Caco-2 (cell line): Measurements from ENCODE around the gene TMEM229B. TPM values are rescaled to one million over a fixed set of nuclear protein-coding genes. Genes with fewer than 3 reads are reported as not detected.
A peak's percentile ranks its signal among the peaks of the same experiment; 100 is the strongest.

ENCODE experiments used
- BruUV-seq: library from RNA; stranded (reverse); fragments of 400-500 nt; replicated peaks from 2 replicates; lab custom pipeline; 2021; lab: Mats Ljungman, UMichigan
- CTCF ChIA-PET: fragments of 300-600 bp; sonication (Branson Sonifier 250); formaldehyde crosslinking; loops from one replicate; lab custom pipeline; 2022; ENCODE audit warnings: antibody characterized with exemption; lab: Charles Lee
- POLR2A ChIA-PET: fragments of 300-600 bp; sonication (Branson Sonifier 250); formaldehyde crosslinking; loops from one replicate; lab custom pipeline; 2022; ENCODE audit warnings: antibody characterized with exemption; lab: Charles Lee
- DNase-seq, 2 experiments: peaks; one replicate each; pipeline versions ENCODE4 v3.0.0 to v3.0.0-alpha.2; 2020 to 2022
- H3K27me3 ChIP-seq: replicated peaks from 2 replicates; pipeline ENCODE4 v1.6.0; 2011; ENCODE audit warnings: low read length; ENCODE audit not compliant: control insufficient read depth, insufficient read depth
- H3K36me3 ChIP-seq: 2 replicates; pipeline ENCODE4 v1.5.1; 2011; ENCODE audit warnings: low read length; ENCODE audit not compliant: control insufficient read depth, insufficient read depth
- H3K4me1 ChIP-seq: fragments of 250-450 bp; sonication (Bioruptor Pico); 2 replicates; pipeline ENCODE4 v1.5.1; 2020; ENCODE audit warnings: mild to moderate bottlenecking
- H3K4me3 ChIP-seq: 2 replicates; pipeline ENCODE4 v1.5.1; 2011; ENCODE audit warnings: low read depth, mild to moderate bottlenecking, control low read depth, low read length
- H3K9me3 ChIP-seq: fragments of 250-450 bp; sonication (Bioruptor Pico); 2 replicates; pipeline ENCODE4 v1.5.1; 2020; ENCODE audit warnings: mild to moderate bottlenecking, moderate library complexity
- H3K27ac Mint-ChIP-seq: one replicate; pipeline ENCODE4 v1.8.0; 2022; ENCODE audit warnings: mixed read lengths; ENCODE audit not compliant: unreplicated experiment
- H3K27me3 Mint-ChIP-seq: one replicate; pipeline ENCODE4 v1.8.0; 2022; ENCODE audit warnings: mixed read lengths; ENCODE audit not compliant: insufficient read depth, unreplicated experiment
- H3K36me3 Mint-ChIP-seq: one replicate; pipeline ENCODE4 v1.8.0; 2022; ENCODE audit warnings: mild to moderate bottlenecking, mixed read lengths; ENCODE audit not compliant: insufficient read depth, unreplicated experiment
- H3K4me1 Mint-ChIP-seq: one replicate; pipeline ENCODE4 v1.8.0; 2022; ENCODE audit warnings: low read depth, mixed read lengths; ENCODE audit not compliant: unreplicated experiment
- H3K4me3 Mint-ChIP-seq: one replicate; pipeline ENCODE4 v1.8.0; 2022; ENCODE audit warnings: mild to moderate bottlenecking, moderate library complexity, mixed read lengths; ENCODE audit not compliant: unreplicated experiment
- H3K9me3 Mint-ChIP-seq: one replicate; pipeline ENCODE4 v1.8.0; 2022; ENCODE audit warnings: mixed read lengths; ENCODE audit not compliant: unreplicated experiment
- intact Hi-C: fragments of 100-400 bp; cut with micrococcal nuclease; formaldehyde crosslinking; loops from one replicate; pipeline ENCODE4 v1.10.0; 2022; ENCODE audit not compliant: unreplicated experiment
- total RNA-seq: library from RNA; stranded (reverse); gene quantifications from 2 replicates; pipeline ENCODE4 v1.2.3, GENCODE V29; 2022
- TF ChIP-seq, protein P1 (sequence below), 2 experiments: fragments of 200-600 bp in 1 of 2; IDR thresholded peaks; 1 replicate in 1 of 2; 2 replicates in 1 of 2; pipeline versions ENCODE4 v1.5.1 to v1.8.0; 2011 to 2022; ENCODE audit warnings: antibody characterized with exemption in 1 of 2, control low read depth in 1 of 2, inconsistent platforms in 1 of 2, low read depth in 1 of 2, low read length in 1 of 2, mild to moderate bottlenecking in 1 of 2, moderate library complexity in 1 of 2; ENCODE audit not compliant: insufficient read depth in 1 of 2, severe bottlenecking in 1 of 2, unreplicated experiment in 1 of 2

TMEM229B gene
- total RNA-seq, 1 experiment from 2014 or later, result not detected

DNA sequence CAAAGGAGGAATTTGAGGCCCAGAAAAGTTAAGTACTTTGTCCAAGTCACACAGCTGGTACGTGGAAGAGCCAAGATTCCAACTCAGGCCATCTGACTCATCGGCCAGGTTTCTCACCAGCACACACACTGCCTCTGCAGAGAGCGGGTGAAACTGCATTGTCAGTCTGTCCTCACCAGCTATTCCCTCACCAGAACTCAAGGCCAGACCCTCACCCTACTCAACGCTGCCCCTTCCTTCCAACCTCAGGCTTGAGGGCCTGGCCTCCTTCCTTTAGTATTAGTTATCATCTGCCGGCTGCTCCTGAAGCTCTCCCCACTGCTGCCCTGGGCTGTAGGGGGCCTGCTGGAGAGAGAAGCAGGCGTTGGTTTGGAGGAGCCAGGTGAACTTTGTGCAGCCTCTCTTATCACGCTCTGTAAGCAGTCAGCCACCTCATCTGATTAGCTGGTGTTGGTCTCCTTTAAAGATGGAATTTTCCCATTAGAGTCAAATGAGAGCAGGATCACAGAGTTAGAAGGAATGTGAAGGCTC, 60.0 kb downstream of the TMEM229B start:
- BruUV-seq, result no TSS peak
- H3K4me1 Mint-ChIP-seq, result peaks cover 10% of the 10 kb centered on the region
- H3K27me3 Mint-ChIP-seq, result no peaks in the 10 kb centered on the region
- H3K36me3 Mint-ChIP-seq, result no peaks in the 10 kb centered on the region
- Histone ChIP-seq H3K4me3 (no peak overlapping the region), H3K36me3 (no peaks in the 10 kb centered on the region), H3K27me3 (no peaks in the 10 kb centered on the region), H3K4me1 (peaks cover 32% of the 10 kb centered on the region), H3K9me3 (no peaks in the 10 kb centered on the region)
- TF ChIP-seq, protein P1, sequence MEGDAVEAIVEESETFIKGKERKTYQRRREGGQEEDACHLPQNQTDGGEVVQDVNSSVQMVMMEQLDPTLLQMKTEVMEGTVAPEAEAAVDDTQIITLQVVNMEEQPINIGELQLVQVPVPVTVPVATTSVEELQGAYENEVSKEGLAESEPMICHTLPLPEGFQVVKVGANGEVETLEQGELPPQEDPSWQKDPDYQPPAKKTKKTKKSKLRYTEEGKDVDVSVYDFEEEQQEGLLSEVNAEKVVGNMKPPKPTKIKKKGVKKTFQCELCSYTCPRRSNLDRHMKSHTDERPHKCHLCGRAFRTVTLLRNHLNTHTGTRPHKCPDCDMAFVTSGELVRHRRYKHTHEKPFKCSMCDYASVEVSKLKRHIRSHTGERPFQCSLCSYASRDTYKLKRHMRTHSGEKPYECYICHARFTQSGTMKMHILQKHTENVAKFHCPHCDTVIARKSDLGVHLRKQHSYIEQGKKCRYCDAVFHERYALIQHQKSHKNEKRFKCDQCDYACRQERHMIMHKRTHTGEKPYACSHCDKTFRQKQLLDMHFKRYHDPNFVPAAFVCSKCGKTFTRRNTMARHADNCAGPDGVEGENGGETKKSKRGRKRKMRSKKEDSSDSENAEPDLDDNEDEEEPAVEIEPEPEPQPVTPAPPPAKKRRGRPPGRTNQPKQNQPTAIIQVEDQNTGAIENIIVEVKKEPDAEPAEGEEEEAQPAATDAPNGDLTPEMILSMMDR (IDR thresholded peaks at IDR 0.05; ENCODE audit: insufficient read depth in 1 of 2, low read depth in 1 of 2, low read length in 1 of 2, severe bottlenecking in 1 of 2, unreplicated experiment in 1 of 2), result peak in 1 of 2 experiments; percentile 25
- intact Hi-C loops, result no loop called here
- peak overlapping the region; percentile 49 for H3K4me3 Mint-ChIP-seq
- POLR2A ChIA-PET, result interaction anchor here (0.7 kb wide), 1 partner anchor 41 kb away, joined by 8 read pairs; no protein-coding TSS in a partner anchor
- CTCF ChIA-PET, result interaction anchor here (0.6 to 3.8 kb wide), 17 partner anchors 12 to 276 kb away, joined by 3 to 49 read pairs (median 7); partner anchors contain the start of genes PIGH, PLEK2 and PLEKHH1
- peak overlapping the region; percentile 86 for H3K27ac Mint-ChIP-seq
- DNase-seq, result peak; percentile 65 to 81
- no peaks in the 10 kb centered on the region for H3K9me3 Mint-ChIP-seq

DNA sequence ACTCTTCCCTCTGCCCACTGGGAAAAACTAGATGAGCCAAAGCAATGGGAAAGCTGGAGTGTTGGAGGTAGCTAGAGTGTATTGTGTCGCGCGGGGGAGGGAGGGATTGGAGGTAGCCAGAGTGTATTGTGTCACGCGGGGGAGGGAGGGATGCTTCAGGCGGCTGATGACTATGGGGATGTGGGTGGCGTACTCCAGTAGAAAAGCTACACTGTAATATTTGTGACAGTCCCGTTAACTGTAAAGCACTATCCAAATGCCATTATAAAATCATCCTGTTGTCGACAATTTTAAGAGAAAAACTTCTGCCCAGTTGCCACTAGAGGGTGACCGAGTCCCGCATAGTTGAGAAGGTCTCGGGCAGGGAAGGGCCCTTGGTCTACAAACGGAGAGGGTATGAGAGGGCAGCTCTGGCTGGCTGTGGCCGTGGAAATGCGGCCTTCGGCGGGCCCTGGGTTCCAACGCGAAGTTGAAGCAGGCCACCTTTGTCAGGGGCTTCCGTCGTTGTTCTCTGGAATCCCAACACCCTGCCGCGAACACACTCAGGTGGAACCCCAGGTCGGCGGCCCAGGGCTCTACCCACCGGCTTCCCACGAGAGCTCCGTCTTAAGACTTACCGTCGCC, 61.4 kb downstream of the TMEM229B start:
- no peak overlapping the region for H3K27ac Mint-ChIP-seq
- H3K4me1 ChIP-seq, result peaks cover 27% of the 10 kb centered on the region
- no peak overlapping the region for H3K4me3 ChIP-seq
- H3K9me3 ChIP-seq, result no peaks in the 10 kb centered on the region
- H3K36me3 ChIP-seq, result no peaks in the 10 kb centered on the region
- H3K27me3 Mint-ChIP-seq, result no peaks in the 10 kb centered on the region
- ChIA-PET CTCF (interaction anchor here (0.6 to 3.8 kb wide), 29 partner anchors 8 to 277 kb away, joined by 3 to 49 read pairs (median 5); partner anchors contain the start of genes PIGH, PLEK2 and PLEKHH1), POLR2A (interaction anchor here (1.0 kb wide), 1 partner anchor 115 kb away, joined by 3 read pairs; no protein-coding TSS in a partner anchor)
- no peak overlapping the region for H3K4me3 Mint-ChIP-seq
- peaks cover 10% of the 10 kb centered on the region for H3K4me1 Mint-ChIP-seq
- TF ChIP-seq, protein P1 (IDR thresholded peaks at IDR 0.05; ENCODE audit: insufficient read depth in 1 of 2, low read depth in 1 of 2, low read length in 1 of 2, severe bottlenecking in 1 of 2, unreplicated experiment in 1 of 2), result peak; percentile 78 to 82
- no peaks in the 10 kb centered on the region for H3K27me3 ChIP-seq
- peak; percentile 84 to 85 for DNase-seq
- no TSS peak for BruUV-seq
- H3K36me3 Mint-ChIP-seq, result no peaks in the 10 kb centered on the region
- intact Hi-C loops, result loop anchor here (1.0 to 2.0 kb wide), 7 partner anchors 20 to 278 kb away; no protein-coding TSS in a partner anchor
- H3K9me3 Mint-ChIP-seq, result no peaks in the 10 kb centered on the region

DNA sequence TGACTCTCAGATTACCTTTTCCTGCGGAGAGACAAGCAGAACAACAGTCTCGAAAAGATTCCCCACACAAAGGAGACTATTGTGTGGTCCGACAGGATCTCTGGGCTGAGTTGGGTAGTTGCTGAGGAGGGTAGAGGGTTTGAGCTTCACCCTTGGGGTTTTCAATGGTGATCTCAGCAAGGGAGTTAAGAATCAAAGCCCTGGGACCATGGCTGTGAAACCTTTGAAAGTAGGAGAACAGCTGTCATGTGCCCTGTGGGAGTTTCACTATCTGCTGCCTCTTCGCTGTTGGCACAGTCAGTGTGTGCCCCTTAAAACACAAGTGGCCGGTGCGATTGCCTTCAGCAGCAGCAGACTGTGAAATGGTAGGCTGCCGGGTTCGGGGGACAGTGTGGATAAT, 62.4 kb downstream of the TMEM229B start:
- no peaks in the 10 kb centered on the region for H3K27me3 ChIP-seq
- no peak overlapping the region for H3K27ac Mint-ChIP-seq
- H3K4me3 ChIP-seq, result no peak overlapping the region
- intact Hi-C loops, result loop anchor here (2.0 kb wide), 4 partner anchors 21 to 279 kb away; no protein-coding TSS in a partner anchor
- TF ChIP-seq, protein P1 (IDR thresholded peaks at IDR 0.05; ENCODE audit: insufficient read depth in 1 of 2, low read depth in 1 of 2, low read length in 1 of 2, severe bottlenecking in 1 of 2, unreplicated experiment in 1 of 2), result no peak
- H3K9me3 Mint-ChIP-seq, result no peaks in the 10 kb centered on the region
- H3K36me3 Mint-ChIP-seq, result no peaks in the 10 kb centered on the region
- no TSS peak for BruUV-seq
- peaks cover 22% of the 10 kb centered on the region for H3K4me1 ChIP-seq
- peaks cover 10% of the 10 kb centered on the region for H3K4me1 Mint-ChIP-seq
- H3K9me3 ChIP-seq, result no peaks in the 10 kb centered on the region
- H3K4me3 Mint-ChIP-seq, result no peak overlapping the region
- H3K27me3 Mint-ChIP-seq, result no peaks in the 10 kb centered on the region
- DNase-seq, result no peak
- POLR2A ChIA-PET, result no interaction called here
- H3K36me3 ChIP-seq, result no peaks in the 10 kb centered on the region
- CTCF ChIA-PET, result interaction anchor here (0.6 to 3.8 kb wide), 11 partner anchors 13 to 278 kb away, joined by 3 to 49 read pairs (median 7); partner anchors contain the start of gene PLEK2
